HG03280 (cell line): Measurements from ENCODE around the gene NUDT1.

Source experiments
- ATAC-seq: cut with Tn5 transposase; IDR thresholded peaks from one replicate; pipeline ENCODE4 v1.9.1; 2021; ENCODE audit warnings: mild to moderate bottlenecking, moderate library complexity; ENCODE audit not compliant: unreplicated experiment

The NUDT1 gene

GRCh38 chr7:2290877-2291276 is 48.9 kb downstream of the NUDT1 start:
- ATAC-seq: no peak

DNA sequence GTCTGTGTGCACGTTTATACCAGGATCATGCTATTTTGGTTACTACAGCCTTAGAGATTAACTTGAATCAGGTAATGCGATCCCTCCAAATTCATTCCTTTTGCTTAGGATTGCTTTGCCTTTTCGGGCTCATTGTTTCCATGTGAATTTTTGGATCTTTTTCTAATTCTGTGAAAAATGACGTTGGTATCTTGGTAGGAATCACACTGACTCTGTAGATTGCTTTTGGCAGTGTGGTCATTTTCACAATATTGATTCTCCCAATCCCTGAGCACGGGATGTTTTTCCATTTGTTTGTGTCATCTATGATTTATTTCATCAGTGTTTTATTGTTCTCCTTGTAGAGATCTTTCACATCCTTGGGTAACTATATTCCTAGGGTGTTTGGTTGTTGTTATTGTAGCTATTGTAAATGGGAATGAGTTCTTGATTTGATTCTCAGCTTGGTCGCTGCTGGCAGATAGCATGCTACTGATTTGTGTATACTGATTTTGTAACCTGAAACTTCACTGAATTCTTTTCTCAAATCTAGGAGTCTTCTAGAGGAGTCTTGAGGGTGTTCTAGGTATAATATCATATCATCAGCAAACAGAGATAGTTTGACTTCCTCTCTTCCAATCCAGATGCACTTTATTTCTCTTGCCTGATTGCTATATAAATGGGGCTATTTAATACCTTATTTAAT is 54.1 kb downstream of the NUDT1 start:
- ATAC-seq: no peak

- ATAC-seq: no peak
These were observed 54.8 kb downstream of the NUDT1 start for GRCh38 chr7:2296832-2297231.

DNA sequence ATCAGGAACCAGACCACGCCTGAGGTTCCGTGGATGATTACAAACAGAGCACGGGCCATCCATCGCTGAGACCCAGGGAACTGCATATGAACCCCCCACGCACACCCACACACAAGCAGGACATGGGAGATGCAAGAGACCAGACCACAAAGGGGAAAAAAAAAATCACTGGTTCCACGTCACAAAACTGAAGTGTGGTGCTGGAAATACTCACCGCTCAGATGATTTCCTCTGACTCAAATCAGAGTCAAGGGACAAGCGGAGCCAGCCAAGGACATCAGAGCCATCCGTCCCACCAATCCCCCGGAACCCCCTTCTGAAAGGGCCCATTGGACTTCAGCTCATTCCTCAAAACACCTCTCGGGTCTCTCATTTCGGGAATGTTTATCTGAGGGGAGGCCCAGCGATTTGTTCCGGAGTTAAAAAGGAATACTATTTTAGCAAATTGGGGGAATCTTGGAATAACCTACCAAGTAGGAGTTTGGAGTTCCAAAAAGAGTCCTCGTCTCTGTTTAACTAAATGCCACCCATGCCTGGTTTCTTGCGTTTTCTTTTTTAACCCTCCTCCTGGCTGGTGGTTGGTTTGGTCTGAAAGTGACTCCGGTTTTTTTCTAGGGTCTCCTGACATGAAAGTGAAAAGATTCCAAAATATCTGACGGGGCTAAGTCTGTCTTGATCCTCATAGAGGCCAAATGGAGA is 57.3 kb downstream of the NUDT1 start:
- no peak for ATAC-seq

GRCh38 chr7:2299870-2300512 is 58.0 kb downstream of the NUDT1 start:
- no peak for ATAC-seq
